ENCODE data around the gene CELSR1.

Gene CELSR1

DNA sequence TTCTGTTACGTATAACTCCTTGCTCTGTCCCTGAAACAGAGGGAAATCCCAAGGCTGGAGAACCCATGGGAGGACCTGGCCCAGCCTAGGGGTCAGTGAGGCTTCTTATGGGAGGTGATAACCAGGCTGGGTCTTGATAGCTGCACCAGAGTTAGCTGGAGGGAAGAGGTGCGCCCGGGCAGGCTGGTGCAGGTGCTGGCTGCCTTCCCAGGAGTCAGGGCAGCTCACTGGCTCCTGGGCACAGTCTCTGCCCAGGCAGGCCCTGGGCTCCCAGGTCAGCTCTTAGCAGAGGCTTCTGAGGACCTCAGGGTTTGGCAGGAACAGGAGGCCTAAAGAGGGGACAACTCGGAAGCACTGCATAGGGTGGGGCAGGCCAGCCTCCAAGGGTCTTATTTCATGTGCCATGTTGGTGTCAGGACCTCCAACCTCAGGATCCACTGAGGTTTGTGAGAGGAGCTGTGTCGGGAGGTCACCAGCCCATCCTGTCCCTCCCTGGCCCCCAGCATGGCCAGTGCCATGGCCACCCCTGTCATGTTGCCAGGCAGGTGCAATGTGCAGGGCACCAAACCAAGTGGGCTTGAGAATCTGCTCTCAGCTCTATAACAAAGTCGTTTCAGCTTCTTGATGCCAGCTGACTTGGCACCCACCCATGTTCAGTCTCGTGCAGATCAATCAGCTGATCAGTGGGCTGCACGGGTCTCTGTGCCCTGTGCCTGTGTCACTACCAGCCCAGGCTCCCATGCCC, 20.5 kb upstream of the CELSR1 start:
- DNase-seq (ENCODE audit: low read depth, low spot score), result no peak

DNA sequence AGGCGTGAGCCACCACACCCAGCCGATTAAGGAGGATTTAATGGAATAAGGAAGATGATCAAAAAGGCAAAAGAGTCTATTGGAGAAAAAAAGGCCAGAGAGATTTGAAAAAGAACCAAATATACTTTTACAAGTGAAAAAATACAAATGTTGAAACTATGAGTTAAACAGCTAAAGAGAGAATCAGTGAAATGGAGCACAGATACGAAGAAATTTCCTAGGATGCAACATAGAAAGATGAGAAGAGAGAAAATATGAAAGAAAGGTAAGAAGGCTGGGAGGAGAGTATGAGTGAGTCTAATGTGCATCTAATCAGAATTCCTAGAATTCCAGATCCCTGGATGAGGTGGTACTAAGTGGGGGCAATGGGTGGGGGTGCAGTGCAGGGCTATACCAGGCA, 19.4 kb upstream of the CELSR1 start:
- DNase-seq (ENCODE audit: low read depth, low spot score), result no peak

DNA sequence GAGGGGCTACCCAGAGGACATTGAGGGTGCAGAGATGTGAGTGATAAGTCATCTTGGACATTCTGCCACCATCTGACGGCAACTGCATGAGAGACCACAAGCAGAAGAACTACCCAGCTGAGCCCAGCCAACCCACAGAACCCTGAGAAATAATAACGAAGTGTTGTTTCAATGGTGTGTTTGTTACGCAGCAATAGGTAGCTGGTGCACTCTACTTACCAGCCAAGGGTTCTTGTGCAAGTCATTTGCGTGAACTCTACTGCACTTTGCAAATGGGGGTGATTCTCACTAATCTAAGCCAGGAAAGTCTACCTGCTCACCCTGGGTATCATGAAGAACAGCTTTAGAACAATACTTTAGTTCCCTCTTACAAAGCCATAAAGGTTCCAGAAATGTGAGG, 15.8 kb upstream of the CELSR1 start:
- DNase-seq (ENCODE audit: low read depth, low spot score), result no peak

DNA sequence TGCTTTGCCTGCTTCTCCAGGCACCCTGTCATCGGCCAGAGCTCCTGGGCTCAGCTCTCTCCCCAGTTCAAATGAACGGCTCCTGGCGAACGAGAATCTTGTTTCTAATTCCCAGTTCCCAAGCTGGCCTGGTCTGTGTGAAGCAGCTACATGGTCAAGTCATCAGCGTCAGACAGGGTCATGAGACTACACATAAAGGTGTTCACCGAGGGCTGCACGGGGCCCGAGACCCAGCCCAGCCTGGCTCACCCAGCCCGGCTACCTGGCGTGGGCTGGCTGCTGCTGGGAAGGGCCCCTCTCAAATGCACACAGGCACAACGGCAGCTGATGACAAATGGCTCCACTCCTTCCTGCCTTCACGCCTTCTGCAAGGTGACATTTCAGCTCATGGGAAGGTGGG, 14.6 kb upstream of the CELSR1 start:
- no peak for DNase-seq (ENCODE audit: low read depth, low spot score)

DNA sequence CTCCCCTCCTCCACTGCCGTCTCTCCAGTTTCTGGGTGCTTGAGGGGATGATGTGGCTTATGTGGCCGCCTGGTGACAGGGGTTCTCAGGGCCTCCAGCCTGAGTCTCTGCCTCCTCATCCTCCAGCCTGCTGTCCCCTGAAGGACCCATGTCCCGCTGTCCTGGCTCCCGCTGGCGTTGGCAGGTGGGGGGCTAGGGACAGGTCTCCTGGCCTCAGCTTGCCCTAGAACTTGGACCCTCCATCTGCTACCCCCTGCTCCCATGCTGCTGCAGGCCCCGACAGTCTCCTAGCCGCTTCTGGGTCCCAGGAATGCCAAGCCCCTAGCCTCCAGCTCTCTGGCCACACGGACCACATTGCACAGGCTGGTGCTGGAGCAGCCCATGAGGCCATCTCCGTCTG, 13.9 kb upstream of the CELSR1 start:
- no peak for DNase-seq (ENCODE audit: low read depth, low spot score)

DNA sequence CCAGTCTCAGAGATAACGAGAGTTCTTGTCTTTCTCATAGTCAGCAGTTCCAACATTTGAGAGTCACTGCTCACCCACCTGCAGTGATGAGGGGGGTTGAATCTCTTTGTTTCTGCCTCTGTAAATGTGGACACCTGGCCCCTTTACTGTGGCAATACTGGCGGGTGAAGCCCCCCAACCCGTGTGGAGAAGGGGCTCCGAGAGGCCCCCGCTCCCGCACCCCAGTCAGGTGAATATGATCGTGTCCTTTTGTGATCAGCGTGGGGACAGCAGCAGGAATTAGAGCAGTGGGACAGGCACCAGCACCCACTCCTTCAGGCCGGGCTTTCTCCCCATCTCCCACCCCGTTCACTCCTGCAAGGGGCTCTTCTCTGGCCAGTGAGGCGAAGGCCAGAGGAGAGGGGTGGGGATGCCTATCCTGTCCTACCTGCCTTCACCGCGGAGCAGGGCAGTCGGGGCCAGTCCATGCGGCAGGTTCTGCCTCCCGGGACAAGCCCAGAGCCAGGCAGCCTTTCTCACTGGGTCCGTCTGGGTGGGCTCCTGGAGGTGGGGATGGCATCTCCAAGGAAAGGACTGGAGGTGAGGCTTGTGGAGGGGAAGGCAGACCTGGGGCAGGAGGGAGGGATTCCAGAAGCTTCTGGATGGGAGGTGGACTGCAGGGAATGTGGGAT, 12.7 kb upstream of the CELSR1 start:
- no peak for DNase-seq (ENCODE audit: low read depth, low spot score)

DNA sequence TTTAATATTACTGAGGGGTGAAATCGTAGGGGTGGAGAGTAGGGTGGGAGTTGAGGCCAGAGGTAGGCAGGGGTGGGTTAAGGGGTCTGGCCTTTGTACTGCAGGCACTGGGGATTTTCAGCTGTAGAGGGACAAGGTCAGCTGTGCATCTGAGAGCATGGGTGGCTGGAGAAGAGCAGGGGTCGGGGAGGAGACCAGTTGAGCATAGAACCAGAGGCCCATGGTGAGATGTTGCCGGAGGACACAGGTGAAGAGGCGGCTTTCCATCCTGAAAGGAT, 12.1 kb upstream of the CELSR1 start:
- no peak for DNase-seq (ENCODE audit: low read depth, low spot score)

DNA sequence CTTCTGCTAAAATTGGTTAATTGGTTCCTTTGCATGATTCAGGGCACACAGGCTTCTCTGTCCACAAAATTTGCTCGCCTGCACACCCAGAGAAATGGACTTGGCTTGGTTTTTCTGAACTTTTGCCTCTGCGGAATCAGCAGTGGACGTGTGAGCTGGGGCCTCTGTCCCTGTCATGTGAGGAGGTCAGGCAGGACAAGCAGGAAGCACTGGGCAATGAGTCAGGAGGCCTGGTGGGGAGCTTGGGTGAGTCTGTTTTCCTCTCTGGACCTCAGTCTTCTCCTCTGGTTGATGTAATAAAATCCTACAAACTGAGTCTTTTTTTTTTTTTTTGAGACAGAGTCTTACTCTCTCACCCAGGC, 10.4 kb upstream of the CELSR1 start:
- peak; percentile 65 for DNase-seq (ENCODE audit: low read depth, low spot score)

DNA sequence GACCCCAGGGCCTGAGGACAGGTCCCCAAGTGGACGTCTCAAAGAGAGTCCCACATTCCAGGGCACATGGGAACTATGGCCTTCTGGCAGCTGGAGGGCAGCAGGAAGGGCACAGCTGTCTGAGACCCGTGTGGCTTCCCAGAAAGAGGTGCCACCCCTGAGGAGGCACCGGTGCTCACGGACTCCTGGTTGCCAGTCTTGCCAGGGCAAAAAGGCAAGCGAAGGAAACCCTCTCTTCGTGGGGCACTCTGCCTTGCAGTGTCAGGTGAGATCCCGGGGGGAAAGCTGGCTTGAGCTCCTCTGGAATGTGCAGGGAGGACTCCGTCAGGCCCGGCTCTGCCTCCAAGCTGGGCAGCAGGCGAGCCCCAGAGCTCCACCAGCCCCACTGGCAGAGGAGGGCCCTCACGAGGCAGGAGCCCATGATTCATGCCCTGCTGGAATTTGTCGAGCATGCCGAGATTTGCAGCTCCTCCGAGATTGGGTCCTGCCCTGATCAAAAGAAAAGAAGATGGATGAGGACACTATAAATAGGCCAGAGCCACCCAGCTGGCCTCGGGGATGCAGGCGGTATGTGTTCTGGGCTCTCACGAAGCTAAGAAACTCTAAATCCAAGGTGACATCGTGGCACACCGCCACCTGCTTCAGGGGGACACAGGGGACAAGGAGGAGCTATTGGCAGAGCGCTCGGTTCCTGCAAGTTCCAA, 9.9 kb upstream of the CELSR1 start:
- DNase-seq (ENCODE audit: low read depth, low spot score), result peak; percentile 93

DNA sequence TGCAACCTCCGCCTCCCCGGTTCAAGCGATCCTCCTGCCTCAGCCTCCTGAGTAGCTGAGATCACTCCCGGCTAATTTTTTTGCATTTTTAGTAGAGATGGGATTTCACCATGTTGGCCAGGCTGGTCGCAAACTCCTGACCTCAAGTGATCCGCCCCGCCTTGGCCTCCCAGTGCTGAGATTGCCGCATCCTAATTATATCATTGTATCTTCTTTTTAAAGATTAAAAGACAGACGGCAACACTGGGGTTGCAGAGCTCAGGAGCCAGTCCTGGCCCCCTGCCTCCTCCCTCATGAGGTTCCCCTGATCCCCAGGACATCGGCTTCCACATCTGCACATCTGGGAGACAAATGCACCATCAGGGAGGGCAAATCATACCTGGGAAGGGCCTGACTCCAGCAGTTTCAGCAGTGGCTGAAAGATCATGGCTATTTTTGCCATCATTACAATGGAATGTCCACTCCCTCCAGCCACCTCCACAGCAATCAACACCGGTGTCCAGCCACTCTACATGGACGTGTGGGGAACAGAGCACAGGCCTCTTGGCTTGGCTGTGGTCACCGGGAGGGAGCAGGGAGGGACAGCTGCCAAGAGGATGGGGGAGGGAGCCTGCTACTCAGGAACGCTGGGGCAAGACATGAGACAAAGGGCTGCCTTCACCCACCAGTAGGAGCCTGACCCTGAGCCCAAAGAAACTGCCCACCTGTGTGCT, 9.2 kb upstream of the CELSR1 start:
- peak; percentile 89 for DNase-seq (ENCODE audit: low read depth, low spot score)

DNA sequence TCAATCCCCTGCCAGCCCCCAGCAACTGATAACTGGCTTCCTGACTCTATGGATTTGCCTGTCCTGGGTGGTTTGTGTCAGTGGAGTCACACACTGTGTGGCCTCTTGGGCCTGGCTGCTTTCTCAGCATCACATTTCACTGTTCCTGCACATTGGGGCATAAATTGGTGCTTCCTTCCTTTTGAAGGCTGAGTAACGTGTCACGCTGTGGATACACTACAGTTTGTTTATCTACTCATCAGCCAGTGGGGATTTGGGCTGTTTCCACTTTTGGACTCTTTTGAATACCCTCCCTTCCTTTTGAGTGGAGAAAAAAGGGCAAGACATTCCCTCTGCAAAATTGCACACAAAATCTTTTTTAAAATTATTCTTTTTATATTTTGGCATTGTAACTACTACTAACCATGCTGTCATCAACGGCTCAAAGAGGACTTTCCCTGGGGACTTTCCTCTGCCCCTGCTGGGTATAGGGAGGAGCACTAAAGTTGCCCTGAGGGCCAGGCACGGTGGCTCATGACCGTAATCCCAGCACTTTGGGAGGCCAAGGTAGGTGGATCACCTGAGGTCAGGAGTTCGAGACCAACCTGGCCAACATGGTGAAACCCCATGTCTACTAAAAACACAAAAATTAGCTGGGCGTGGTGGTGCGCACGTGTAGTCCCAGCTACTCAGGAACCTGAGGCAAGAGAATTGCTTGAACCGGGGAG, 7.8 kb upstream of the CELSR1 start:
- no peak for DNase-seq (ENCODE audit: low read depth, low spot score)

DNA sequence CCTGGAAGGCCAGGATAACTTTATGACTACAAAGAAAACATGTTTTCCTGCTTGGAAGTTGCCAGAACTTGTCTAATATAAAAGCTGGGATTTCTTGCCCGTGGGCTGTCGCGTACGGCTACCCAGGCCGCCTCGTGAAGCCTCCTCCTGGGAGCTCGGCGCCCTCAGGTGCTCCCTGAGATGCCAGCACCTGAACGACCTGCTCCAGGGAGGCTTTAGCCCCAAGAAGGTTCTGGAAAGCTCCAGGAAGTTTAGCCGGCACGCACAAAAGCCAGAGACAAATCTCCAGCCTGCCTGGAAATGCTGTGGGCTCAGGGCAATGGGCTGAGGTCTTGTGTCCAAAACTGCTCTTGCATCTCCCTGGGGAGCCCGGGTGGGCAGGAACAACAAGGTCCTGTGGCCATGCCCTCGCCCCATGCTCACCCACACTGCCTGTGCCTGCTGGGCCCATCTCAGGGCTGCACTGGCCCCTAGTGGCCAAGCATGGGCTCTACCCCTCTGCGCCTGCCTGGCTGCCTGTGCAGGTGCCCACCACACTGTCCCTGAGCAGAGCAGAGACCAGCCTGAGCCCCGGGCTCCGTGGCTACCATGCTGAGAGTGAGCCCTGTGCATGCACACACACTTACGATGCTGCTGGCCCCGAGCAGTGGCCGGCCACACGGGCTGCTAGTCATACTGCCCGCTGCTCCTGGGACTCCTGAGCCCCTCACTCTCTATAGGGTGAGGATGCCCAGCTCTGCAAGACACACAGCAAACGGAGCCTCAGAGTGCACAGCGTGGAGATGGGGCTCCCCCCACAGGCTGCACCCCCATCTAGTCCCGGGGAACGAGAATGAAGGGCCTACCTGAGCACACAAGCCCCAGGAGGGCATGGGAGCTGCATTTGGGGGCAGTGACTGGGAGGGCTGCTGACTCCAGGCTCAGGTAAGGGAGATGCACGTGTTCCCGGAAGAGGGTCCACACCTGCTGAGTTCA, 4.9 kb upstream of the CELSR1 start:
- peak; percentile 88 for DNase-seq (ENCODE audit: low read depth, low spot score)

DNA sequence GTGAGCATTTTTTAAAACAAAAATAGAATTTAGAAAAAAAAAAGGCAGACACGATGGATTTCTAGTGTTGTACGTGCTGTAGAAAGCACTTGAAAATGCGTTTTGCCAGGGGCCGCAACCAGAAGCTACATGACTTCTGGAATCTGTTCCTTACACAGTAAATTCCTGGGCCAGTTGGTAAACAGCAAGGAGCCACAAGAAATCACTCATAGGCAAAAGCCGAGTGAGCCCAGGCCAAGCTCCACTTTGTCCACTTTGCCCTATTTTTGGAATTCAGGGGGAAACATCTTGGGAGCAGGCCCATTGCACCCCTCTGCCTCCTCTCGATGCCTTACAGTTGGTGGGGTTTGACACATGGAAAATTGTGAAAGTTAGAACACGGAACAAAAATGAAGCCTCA, 4.1 kb upstream of the CELSR1 start:
- no peak for DNase-seq (ENCODE audit: low read depth, low spot score)

DNA sequence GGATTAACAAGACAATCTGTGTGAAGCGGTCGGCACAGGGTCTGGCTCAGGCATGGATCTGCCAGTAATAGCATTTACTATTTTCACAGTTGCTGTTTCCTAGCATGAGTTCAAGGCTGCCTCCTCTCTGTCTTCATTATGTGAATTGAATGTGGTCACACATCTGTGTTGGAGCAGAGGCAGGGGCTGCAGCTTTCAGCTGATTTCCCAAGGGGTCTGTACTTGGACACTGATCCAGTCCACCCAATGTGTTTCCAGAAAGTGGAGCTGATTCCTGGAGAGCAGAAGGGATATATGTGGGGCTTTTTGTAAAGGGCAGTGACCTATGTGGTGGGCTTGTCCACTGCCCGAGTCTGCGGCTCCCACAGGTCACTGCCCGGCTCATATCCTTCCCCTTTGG, 3.5 kb upstream of the CELSR1 start:
- no peak for DNase-seq (ENCODE audit: low read depth, low spot score)

DNA sequence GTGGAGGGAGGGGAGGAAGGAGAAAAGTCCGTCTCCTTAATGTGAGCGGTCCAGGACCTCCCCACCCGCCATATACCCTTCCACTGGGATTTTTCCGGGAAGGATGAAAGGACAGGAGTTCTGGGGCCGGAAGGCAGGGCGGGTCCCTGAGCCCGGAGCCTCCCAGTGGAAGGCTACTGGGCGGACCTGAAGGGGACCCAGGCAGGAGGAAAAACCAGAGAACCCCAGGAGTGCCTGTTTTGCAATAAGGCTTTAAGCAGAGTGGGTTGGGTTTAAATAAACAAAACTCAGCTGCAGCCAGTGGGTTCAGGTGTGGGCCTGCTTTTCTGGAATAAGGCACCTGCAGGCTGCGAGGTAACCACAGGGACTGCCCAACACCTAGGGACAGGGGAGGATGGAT, 1.7 kb upstream of the CELSR1 start:
- no peak for DNase-seq (ENCODE audit: low read depth, low spot score)

DNA sequence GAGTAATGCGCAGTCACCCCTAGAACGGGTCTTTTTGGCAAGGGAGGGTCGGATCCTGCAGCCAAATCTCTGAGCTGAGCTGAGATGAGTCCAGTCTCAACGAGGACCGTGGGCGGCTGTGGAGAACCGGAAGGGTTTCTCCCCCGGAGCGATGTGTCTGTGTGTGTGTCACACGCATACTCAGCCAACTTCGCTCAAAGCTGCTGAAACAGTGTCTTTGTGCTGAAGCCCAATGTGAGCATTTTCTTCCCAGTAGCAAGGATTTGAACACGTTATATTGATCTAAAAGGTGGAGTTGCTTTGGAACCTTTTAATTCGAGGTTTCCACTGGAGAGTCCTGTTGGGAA, 1.4 kb upstream of the CELSR1 start:
- DNase-seq (ENCODE audit: low read depth, low spot score), result peak; percentile 63

DNA sequence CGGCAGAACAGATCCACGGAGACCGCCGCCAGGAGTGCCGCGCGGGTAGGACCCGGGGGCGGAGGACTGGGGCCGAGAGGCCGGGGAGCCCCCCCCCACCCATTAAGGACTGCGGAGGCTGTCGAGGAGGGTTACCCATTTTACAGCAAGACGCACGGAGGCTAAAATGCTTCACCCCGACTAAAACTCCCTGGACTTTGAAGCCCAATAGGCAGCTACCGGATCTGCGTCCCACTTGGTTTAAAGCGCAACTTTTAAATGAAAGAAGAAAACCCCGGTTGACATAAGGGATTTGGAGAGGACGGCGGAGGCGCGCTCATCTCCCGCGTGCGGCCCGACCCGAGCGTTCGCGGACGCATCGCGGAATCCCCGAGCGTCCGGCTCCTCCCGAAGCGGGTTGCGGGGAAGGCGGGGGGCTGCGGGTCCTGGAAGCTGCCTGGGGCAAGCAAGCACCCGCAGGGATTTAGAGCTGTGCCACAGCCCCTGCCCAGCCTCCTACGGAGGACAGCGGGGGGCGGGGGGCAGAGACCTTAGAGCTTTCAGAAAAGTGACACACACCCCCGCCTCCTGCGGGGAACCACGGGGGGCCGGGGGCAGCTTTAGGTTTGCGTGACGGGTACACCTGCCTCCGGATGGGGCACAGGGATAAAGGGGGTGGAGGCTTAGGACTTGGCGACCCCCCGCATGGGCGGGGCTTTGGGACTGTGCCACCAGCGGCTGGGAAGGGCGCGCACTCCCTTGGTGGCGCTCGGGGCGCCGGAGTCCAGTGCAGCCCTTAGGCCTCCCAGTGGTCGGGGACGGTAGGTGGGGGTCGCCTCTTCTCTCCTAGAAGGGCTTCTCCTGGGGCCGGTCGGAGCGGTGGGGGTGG, 760 bp upstream of the CELSR1 start:
- DNase-seq (ENCODE audit: low read depth, low spot score), result peak; percentile 67

DNA sequence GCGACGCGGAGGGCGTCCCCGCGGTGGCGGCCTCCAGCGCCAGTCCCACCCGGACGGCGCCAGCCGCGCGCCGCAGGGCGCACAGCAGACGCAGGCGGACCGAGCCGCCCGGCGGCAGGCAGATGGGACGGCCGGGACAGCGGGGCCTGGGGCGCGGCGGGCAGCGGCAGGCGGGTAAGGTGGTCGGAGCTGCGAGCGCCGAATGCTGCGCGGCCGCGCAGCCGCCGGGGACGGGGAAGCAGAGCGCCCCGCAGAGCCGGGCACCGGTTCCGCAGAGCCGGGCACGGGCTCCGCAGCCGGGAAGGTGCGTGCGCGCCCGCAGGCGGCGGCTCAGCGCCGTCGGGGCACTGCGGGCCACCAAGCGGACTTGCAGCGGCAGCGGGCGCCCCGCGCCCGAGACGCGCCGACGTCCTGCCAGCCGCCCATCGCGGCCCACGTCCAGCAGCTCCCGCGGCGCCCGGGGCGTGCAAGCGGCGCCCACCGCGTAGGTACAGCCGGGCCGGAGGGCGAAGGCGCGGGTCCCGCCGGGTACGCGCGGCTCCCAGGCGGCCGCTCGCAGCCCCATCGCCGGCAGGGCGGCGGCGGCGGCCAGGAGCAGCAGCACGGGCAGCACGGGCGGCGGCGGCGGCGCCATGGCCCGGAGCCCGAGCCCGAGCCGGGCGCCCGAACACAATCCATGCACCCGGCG, 739 bp downstream of the CELSR1 start:
- no peak for DNase-seq (ENCODE audit: low read depth, low spot score)

DNA sequence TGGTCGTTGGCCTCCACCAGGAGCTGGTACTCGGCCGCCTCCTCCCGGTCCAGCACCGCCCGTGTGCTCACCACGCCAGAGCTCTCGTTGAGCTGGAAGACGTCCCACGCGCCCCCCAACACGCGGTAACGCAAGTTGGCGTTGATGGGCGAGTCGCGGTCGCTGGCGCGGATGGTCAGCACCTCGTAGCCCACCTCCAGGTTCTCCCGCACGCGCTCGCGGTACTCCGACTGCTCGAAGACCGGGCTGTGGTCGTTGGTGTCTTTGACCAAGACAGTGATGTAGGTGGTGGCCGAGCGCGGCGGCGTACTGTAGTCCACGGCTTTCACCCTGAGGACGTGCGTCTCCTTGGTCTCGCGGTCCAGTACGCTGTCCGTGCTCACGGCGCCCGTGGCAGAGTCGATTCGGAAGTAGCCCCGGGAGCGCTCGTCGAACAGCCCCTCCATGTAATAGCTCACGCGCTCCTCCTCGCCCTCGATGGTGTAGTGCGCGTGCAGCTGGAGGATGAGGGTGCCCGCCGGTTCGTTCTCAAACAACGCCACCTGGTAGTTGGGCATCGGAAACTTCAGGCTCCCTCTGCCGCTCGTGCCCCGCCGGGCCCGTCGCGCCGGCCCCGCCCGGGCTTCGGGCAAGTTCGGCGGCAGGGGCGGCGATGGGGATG, 1.4 kb downstream of the CELSR1 start:
- DNase-seq (ENCODE audit: low read depth, low spot score), result peak; percentile 55

All from astrocyte of the hippocampus (primary cell).